Measurements from ENCODE around the gene HEATR1.
"Not testable (repeated sequence)": the region's sequence is repeated elsewhere in the genome, so short reads cannot be mapped to it uniquely, and the experiment has no call there.

Gene HEATR1

DNA sequence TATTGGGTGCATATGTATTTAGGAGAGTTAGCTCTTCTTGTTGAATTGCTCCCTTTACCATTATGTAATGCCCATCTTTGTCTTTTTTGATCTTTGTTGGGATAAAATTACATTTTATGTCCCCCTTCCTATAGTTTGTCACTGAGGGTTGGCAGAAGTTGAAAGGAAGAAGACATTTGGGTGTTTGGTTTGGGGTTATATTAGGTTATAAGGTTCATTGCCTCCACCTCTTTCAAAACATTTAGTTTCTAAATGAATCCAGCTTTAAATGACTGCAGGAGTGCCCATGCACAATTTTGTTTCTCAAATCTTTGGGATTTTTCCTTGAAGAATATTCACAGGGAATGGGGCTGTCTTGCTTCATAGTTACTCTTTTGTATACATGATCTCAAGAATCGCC lies 95.1 kb downstream of the HEATR1 start:
- no peak for DNase-seq

DNA sequence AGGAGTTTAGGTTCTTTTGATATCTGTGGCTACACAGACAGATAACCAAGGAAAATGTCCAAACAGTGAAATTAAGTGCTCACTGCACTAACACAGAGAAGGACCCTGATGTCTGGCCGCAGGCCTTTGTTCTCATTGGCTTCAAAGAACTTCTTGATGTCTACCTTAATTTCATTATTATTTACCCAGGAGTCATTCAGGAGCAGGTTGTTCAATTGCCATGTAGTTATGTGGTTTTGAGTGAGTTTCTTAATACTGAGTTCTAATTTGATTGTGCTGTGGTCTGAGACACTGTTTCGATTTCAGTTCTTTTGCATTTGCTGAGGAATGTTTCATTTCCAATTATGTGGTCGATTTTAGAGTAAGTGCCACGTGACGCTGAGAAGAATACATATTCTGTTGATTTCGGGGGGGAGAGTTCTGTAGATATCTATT lies 95.7 kb downstream of the HEATR1 start:
- no peak for DNase-seq

DNA sequence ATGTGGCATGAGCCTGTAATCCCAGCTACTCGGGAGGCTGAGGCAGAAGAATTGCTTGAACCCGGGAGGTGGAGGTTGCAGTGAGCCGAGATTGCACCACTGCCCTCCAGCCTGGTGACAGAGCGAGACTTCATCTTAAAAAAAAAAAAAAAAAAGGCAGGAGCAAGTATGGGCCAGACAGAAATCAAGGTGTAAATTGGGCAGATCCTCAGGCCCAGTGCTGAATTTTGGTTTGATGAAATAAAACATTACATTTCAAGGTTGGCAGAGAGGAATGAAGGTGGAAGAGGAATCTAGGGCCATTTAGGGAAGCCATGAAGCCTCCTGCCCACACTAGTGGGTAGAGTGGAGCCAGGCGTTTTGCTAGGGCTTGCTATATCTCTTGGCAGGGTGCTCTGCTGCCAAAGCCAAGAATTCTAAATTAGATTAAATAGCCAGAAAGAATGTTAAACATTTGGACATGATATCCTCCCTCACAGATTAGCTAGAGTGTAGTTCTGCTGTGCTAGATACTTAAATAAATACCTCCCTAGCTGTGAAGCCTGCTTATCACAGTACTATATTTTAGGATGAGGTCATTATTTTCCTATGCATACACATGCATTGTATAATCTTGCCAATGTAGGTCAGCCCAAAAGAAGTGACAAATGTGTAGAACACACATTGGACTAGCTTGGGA lies 97.2 kb downstream of the HEATR1 start:
- DNase-seq = no peak

DNA sequence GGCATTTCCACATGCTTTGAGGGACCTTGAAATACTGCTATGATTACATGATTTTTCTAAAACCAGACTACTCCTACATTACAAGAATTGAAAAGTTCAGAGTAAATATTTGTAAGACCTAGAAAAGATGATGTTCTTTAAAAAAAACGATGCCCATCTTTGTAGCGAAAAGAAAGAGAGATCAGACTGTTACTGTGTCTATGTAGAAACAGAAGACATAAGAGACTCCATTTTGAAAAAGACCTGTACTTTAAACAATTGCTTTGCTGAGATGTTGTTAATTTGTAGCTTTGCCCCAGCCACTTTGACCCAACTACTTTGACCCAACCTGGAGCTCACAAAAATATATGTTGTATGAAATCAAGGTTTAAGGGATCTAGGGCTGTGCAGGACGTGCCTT lies 100.0 kb downstream of the HEATR1 start:
- DNase-seq = not testable (repeated sequence)

DNA sequence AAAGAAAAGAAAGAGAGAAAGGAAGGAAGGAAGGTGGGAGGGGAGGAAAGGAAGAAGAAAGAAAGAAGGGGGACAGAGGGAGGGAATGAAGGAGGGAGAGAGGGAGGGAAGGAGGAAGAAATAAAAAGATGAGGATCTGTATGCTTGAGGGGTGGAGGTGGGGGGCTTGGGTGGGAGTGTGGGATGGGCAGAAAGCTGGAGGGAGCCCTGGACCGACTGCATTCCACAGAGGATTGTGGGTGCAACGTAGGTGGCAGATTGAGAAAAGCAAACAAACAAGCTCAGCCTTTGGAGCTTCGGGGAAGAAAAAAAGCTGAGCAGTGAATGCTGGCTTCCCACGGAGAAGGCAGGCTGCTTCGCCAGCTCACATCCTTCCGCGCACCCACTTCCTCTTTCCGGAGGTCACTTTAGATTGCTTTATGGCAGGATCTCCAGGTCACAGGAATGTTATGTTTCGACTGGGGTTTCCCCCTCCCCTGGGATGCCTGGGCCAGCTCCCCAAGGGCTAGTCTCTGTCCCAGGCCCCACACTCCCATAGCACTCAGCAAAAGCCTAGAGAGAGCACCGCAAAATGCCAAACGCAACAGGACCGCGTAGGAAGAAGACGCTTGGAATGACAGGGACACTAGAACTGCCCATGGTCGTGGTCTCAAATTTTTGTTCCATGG lies 101.2 kb downstream of the HEATR1 start:
- peak; percentile 33 for DNase-seq

DNA sequence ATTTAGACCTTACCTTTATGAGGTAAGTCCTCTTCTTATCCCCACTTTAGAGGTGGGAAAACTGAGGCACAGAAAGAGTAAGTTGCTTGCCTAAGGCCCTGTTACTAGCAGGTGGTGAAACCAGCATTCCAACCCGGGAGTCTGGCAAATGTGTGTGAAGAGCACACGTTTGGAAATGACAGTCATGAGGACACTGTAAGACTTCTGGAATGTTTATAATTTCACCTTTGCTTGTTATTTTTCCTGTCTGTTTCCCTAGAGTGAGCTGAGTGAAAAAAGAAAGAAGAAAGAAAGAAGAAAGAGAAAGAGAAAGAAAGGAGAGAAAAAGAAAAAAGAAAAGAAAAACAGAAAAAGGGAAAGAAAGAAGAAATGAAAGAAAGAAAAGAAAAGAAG lies 101.7 kb downstream of the HEATR1 start:
- no peak for DNase-seq

DNA sequence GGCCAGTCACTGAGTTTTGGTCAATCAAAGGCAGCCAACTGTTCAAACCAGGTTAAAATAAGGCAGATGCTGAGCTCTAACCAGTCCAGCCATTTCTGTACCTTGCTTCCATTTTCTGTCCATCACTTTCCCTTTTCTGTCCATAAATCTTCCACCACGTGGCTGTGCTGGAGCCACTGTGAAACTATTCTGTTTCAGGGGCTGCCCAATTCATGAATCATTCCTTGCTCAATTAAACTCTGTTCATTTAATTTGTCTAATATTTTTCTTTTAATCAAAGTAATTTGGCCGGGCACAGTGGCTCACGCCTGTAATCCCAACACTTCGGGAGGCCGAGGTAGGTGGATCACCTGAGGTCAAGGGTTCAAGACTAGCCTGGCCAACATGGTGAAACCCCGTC lies 103.2 kb downstream of the HEATR1 start:
- DNase-seq = no peak
